ENCODE results near the gene ARAP1.
"Not testable (repeated sequence)": the region's sequence is repeated elsewhere in the genome, so short reads cannot be mapped to it uniquely, and the experiment has no call there.

ARAP1 gene

DNA sequence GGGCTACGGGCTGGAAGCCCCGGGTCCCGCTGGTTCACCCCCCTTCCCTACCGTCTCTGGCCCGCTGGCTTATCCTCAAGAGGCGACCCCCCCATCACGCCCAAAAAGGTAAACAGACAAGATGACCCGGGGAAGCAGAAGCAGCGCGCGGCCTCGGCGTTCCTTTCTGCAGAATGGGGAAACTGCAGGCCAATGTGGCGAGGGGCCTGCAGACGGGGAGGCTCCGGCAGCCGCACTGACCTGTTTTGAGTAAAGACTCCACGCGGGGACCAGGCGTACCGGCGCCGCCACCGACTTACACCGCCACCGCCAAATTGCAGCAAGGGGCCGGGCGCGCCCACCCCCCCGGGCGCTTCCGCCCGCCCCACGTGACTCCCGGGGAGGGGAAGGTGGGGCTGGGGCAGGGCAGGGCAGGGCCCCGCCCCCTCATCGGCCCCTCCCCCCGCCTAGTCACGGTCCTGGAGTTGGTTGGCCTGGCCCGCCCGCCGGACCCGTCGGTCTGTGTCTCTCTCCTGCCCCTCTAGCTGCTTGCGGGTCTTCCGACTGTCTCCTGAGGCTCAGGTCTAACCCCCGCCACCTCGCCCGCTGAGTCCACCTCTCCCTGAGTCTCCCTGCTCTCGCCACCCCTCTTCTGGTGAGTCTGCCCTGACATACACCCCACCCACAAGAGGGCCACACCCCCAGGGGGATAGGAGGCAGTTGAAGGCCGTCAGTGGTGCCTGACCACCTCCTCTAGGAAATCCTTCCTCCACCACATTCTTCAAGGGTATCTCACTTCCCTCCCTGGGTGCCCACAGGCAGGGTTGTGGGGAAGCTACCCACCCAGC, at the start of gene ARAP1:
ARAP1 (minus strand) TSS at position 321 of the 827 bp plus-strand sequence. CDS start 25,280 bp downstream, outside the sequence.
- peak; percentile 75 for DNase-seq

DNA sequence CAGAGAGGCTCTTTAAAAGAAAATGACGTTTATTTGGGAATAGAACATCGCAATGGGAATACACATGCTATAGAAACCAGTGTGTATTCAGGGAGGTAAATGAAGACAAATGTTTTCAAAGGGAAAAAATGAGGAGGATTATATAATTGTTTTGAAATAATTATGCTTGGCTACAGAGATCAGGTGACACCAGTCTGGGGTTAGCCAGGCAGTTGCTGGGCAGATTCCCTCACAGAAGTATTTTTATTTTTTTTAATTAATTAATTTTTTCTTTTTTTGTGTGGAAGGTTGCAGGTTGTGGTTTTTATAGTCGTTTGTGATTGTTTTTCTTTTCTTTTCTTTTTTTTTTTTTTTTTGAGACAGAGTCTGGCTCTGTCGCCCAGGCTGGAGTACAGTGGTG, 47.2 kb upstream of the ARAP1 start:
- DNase-seq, result no peak

DNA sequence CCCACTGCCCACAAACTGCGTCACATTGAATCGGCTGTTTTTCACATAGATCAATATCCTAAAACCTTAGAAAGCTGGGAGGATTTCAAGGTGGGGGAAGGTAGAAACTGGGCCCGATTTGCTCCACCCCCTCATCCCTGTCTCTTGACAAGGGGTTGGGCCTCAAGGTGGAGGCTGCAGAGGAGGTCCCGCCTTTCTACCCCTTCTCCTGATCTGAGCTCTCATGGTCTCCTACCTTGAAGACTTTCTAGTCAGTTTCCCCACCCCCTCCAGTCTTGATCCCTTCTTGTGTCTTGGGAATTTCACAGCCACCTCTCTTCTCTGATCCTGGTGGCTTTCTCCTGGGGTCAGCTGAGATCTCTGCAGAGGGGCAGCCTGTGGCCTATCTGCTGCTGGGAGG, 46.2 kb upstream of the ARAP1 start:
- DNase-seq, result no peak

DNA sequence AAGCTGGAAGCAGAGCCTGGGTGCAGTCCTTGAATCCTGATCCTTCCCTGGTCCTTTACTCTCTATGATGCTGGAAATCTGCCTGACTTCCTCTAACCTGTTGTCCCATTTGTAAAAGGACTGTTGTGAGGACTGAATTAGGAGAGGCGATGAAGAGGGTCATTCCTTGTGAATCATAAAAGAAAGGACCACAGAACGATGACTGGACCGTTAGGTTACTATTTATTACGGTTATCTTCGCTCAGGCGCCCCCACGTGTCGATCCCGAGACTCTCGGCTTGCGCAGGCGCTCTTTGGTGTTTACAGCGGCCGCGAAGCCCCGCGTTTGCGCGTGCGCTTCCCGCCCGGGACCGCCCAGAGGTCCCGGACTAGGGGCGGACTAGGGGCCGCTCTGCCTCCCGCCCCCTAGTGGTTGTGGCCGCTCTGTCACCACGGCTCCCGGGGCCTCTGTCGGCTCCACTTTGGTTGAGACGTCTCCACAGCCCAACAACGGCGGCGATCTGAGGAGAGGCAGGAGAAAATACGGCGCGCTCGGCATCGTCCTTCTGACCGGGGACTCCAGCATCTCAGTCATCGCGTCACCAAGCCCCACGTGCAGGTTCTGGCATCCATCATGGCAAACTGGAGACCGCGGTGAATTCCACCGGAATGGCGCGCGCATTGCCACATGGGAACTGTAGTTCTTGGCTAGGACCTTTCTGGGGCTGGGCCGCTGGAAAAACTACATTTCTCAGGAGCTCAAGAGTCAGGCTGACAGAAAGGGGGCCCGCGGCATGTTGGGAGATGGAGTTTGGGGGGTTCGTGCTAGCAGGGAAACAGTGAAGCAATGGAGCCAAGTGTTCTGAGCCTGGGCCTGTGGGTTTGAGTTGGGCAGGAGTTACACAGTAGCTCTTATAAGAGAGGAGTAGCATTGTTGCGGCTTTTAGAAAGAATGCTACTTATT, 41.5 kb upstream of the ARAP1 start, which contains the start of gene STARD10:
STARD10 (minus strand) TSS at position 623 of the 943 bp plus-strand sequence. CDS start 12,866 bp downstream, outside the sequence.
- peak; percentile 93 for DNase-seq

DNA sequence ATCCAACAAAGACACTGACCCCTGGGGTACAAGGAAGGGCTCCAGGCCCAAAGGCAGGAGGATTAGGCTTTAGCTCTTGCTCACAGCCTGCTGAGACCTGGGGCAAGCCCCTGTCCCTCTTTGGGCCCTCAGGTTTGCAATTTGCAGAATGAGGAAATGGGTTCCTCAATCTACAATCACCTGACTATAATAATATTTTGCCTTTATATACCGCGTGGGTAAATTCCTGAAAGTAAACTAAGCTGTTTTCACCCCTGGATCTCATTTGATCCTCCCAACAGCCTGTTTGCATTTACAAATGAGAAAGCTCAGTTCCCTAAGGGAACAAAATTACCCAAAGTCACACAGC, 40.8 kb upstream of the ARAP1 start:
- no peak for DNase-seq

DNA sequence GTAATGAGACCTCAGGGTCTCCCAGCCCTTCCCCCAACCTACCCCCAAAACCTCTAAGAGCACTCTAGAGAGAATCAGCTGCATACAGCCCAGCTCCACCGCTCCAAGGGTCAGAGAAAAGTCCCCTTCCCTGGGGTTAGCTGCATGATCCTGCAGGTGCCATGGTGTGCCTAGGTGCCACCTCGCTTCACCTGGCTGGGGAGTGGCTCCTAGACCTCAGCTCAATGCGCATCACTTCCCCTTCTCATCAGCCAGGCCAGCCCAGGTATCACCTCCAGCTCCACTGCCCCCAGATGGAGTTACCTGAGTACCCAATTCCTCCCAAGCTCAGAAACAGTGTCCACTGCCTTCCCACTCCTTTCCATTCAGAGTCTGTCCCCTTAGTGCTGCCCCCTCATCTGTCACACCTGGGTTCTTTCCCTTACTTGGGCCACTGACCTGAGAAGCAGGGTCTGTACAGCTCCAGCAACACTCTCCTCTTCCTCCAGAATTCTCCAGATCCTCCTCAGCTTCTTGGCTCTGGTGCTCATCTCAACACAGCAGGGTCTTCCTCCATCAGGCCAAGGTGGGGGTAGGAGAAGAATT, 40.3 kb upstream of the ARAP1 start:
- no peak for DNase-seq

DNA sequence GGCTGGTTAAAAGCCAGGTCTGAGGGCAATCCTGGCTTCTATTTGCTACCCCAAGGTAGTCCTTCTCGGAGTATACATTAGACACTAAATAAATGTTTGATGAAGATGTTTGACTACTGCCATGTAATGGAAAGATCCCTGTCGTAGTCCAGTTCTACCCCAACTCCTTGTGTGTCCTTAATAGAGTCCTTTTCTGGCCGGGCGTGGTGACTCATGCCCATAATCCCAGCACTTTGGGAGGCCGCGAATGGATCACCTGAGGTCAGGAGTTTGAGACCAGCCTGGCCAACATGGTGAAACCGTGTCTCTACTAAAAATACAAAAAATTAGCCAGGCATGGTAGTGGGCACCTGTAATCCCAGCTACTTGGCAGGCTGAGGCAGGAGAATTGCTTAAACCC, 39.0 kb upstream of the ARAP1 start:
- not testable (repeated sequence) for DNase-seq

DNA sequence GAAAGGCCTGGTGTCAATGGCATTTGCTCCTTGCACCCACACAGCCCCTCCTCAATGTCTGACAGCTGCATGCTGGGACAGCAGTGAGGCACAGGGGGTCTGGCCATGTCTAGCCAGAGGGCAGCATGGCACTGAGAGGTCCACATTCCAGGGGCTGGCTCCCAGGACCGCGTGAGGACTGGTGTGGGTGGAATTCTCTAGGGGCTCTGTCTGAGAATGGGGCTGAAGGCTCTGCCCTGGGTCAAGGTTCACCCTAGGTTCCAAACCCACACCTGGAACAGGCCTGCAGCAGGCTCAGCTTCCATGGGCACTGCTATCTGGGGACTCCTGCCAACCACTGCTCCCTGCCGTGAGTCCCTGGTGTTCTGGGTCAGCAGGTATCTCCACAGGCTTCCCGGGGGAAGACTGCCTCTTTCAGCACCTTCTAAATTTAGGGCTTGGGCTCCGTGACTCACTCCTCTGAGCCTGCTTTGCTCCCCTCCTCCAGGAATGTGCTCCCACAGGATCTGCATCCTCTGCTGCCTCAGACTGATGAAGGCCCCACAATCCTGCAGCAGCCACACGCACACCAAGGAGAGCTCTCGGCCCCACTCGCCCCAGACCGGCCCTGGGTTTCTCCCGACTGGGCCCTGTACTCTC, 37.4 kb upstream of the ARAP1 start:
- DNase-seq, result no peak

DNA sequence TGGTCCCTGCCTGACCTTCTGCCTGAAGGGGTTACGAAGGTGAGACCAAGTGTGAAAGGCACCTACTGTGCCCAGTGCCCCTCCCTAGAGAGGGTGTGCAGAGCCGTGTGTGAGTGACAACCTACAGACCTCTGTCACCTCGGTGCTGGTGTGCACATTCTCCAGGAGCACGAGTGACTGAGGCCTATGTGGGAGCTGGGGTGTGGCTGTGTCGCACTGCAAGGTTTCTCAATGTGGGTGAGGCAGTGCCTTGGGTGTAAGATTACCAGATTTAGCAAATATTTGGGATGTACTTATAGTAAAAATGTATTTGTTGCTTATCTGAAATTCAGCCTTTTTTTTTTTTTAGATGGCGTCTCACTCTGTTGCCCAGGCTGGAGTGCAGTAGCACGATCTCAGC, 36.0 kb upstream of the ARAP1 start:
- no peak for DNase-seq

DNA sequence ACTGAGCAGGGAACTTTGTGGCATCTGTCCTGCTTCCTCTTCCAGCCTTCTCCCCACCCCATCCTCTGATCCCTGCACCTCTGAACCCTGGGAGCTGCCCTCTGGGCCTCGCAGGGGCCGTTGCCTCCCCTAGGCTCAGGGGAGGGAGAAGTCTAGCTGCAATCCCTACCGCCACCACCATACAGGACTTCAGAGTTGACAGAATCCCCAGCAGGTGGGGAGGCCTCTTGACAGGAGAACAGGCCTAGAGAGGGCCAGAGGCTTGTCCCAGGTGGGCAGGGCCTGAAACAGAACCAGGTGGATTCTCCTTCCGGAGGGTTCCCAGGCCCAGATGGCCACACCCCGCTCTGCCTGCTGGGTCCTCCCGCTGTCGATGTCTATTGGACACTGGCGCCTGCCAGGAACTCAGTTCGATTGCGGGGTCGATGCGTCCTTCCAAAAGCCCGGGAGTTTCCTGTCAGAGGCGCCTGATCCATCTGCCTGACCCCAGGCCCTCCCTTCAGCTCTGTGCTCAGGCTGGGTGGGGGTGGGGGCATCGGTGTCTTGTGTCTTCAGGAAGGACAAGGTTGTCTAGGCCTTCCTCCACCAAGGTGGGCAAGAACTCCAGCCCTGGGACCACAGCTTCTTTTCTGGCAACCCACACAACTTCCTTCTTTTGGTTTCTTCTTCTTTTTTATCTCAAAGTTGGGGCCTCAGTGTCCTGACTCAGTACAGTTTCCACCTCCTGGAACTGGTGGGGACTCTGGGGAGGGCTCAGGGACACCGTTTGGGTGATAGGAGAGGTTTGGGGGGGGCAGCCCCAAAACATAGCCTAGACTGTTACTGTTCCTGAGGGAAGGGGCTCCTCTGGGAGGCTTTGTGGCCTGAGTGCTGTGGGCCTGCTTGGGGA, 35.3 kb upstream of the ARAP1 start:
- DNase-seq, result no peak

DNA sequence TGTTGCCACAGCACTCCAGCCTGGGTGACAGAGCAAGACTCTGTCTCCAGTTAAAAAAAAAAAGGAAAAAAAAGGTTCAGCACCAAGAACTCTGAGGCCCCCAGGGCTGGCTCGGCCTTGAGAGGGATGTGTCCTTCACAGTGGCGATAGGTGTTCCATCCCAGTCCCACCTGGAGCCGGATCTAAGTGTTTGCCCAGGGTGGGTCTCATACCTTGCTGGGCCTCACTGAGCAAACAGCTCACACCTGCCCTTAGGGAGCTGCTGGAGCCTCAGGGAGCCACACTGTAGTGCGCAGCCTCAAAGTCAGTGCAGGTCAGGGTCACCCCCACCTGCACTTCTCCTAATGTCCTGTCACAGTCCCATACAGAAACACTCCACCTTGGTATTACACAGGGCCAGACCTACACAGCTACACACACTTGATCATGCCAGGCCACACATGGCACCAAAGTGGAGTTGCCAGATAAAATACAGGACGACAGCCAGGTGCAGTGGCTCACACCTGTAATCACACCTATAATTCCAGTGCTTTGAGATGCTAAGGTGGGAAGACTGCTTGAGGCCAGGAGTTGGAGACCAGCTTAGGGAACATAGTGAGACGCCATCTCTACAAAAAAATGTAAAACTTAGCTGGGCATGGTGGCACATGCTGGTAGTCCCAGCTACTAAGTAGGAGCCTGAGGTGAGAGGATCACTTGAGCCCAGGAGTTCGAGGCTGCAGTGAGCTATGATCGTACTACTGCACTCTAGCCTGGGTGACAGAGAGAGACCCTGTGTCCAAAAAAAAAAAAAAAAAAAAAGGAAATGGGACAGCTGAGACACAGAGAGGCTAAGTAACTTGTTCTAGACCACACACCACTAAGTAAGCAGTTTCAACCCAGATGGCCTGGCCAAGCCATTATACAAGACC, 34.4 kb upstream of the ARAP1 start:
- no peak for DNase-seq

DNA sequence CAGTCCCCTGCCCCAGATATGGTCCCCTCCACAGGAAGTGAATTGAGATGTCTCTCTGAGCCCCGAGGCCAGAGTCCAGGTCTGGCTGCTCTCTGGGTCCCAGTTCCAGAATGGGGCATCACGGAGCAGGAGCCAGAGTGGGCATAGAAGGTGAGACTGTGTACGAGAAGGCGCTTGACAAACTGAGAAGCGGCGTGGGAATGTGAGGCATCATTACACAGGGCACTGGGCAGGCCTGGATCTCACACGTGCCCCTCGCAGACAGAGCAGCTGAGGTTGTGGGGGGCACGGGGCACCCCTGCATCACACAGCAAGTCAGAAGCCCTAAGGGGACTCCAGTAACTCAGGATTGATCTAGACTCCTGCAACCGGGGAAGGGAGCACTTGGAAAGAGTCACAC, 32.5 kb upstream of the ARAP1 start:
- no peak for DNase-seq

DNA sequence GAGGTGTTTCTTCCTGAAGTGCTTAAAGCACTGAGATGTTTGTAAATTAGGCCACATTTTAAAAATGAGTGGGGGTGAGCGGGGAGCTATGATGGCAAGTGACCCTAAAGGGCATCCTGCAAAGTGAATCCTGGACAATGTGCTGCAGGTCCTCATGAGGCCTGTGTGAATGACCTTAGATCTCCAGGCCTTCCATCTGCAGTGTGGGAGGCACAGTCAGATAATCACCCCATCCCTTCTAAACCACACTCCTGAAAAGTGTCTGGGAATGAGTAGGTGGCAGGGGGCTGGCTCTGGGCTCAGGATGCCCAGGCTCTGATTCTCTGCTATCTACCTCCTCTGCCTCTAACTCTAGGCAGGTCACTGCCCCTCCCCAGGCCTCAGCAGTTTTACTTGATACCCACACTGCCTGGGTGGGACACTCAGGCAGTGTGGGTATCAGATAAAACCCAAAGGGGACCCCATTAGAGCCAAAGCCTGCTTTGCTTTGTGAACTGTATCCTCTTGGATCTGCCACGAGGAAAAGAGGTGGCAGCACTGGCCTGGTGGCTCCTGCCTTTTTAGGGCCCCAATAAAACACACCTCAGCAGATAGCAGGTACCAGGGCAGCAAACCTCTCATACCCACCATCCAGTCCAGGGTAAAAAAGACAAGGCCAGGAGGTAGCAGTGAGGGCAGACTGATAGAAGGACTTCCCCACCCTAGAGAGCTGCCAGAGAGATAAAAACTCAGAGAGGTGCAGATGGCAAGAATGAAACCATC, 31.1 kb upstream of the ARAP1 start:
- no peak for DNase-seq

DNA sequence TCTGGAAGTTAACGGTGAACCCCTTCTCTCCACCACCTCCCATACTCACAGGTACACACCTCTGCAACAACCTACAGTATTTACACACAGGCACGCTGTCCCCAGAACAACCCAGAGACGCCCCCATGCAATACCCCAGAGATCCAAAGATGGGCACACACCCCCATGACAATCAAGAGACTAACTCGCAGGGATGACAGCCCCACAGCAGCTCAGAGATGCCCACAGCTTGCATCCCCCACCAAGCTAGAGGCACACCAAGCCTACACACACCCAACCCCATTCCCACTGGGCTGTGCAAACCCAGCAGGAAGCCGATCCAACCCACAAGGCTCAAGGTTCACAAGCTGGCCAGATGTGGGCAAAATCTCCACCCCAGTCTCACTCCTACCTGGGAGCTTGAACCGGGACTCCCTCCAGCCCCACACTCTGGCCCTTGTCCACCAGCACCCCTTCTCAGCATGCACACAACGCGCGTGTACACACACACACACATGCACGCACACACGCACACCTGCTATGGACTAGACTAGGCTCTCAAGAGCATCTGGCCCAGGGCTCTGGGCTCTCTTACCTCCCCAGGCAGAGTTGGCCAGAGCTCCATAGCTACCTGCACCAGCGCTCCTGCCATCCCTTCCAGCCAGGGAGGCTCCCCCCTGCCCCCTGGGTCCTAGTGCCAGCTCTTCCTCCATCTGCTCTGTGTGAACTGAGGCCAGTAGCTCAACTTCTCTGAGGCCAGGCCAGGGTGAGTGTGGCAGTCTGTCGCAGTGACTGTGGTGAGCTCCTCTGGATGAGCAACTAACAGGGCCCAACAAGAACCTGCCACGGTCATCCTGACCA, 30.1 kb upstream of the ARAP1 start:
- DNase-seq, result no peak

DNA sequence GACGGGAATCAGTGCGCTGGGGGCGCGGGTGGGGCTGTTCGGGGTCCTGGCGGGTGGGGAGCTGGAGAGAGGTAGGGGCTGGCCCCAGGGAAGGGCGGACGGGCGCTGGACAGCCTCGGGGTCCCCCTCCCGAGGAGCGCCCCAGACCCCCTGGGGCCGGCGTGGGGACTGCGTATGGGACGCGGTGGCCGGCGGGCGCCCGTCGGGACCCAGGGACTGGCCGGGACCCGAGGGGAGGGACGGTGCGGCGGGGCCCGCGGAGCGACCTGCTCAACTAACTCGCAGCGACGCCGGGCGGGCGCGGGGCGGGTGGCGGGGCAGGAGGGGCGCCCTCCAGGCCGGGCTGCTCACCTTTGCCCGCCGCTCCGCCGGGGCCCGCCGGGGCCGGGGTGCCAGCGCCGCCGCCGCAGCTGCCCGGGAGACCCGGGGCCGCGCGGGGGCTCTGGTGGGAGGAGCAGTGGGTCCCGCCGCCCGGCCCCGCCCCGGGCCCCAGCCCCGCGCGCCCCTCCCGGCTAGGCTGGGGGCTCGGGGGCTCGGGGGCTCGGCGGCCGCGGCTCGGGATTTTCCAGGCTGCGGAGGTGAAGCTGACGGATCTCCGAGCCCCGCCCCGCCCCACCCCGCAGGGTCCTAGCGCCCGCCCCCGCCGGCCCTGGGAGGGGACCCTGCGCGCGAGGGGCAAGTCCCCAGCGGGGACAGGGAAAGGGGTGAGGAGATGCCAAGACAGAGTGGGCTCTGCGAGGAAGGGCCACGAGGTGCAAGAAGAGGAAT, 29.3 kb upstream of the ARAP1 start:
- DNase-seq, result peak; percentile 64

DNA sequence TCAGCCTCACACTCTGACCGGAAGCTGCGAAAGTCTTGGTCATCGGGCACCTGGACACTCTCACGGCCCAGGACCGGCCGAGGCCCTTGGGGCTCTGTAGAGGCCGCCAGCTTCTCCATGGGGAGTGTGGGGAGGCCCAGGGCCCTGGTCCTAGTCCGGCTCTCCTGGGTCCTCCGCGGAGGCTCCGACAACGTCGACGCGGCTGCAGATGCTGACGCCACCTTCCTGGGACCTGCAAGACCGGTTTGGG, 28.8 kb upstream of the ARAP1 start:
- no peak for DNase-seq

DNA sequence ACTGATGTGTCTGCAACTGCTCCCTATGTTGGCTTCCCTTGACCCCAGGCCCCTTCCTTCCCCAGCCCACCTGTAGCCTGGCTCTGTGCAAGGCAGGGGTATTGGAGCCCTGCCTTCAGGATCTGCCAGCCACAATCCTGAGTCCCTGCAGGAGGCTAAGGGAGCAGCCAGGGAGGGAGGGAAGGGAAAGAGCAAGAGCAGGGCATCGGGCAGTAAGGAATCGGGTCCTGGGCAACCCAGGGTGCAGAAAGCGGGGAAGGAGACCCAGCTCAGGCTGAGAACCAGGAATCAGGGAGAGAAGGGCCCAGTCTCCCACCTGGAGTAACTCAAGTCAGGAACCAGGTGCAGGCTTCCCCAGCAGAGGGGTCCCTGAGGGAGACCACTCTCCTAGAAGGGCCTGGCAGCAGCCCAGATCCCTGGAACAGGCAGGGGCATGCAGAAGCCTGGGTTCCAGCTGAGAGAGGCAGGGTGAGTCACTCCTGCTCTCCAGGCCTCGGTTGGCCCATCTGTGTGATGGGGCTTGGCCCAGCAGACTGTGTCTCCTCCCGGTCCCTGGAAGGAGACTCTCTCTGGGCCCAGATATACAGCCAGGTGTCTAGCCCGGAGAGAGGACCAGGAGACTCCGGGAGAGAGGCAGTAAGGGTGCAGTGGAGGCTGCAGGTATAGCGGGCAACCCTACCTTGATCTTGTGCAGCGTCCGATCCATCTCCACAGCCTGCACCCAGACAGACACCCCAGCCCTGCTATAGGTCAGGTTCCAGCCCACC, 28.3 kb upstream of the ARAP1 start:
- no peak for DNase-seq
